Calu3 (cell line): ENCODE results near the gene DRC3. TPM values are rescaled to one million over a fixed set of nuclear protein-coding genes. Genes with fewer than 3 reads are reported as not detected.

Experiments
- BruUV-seq: library from RNA; stranded (reverse); fragments of 400-500 nt; replicated peaks from 2 replicates; lab custom pipeline; 2021; lab: Mats Ljungman, UMichigan
- CTCF ChIA-PET: fragments of 300-600 bp; sonication (Branson Sonifier 250); formaldehyde crosslinking; loops from one replicate; lab custom pipeline; 2022; ENCODE audit warnings: antibody characterized with exemption; lab: Charles Lee
- DNase-seq: peaks from one replicate; pipeline ENCODE4 v3.0.0; 2022
- H3K27ac Mint-ChIP-seq: one replicate; pipeline ENCODE4 v1.8.0; 2022; ENCODE audit warnings: mixed read lengths; ENCODE audit not compliant: unreplicated experiment
- H3K27me3 Mint-ChIP-seq: one replicate; pipeline ENCODE4 v1.8.0; 2022; ENCODE audit warnings: mixed read lengths; ENCODE audit not compliant: unreplicated experiment
- H3K36me3 Mint-ChIP-seq: one replicate; pipeline ENCODE4 v1.8.0; 2022; ENCODE audit warnings: mild to moderate bottlenecking, moderate library complexity, mixed read lengths; ENCODE audit not compliant: insufficient read depth, unreplicated experiment
- H3K4me1 Mint-ChIP-seq: one replicate; pipeline ENCODE4 v1.8.0; 2022; ENCODE audit warnings: mild to moderate bottlenecking, low read depth, mixed read lengths; ENCODE audit not compliant: unreplicated experiment
- H3K4me3 Mint-ChIP-seq: one replicate; pipeline ENCODE4 v1.8.0; 2022; ENCODE audit warnings: mild to moderate bottlenecking, low read depth, moderate library complexity, mixed read lengths; ENCODE audit not compliant: unreplicated experiment
- H3K9me3 Mint-ChIP-seq: one replicate; pipeline ENCODE4 v1.8.0; 2022; ENCODE audit warnings: low read depth, mixed read lengths; ENCODE audit not compliant: unreplicated experiment
- intact Hi-C: fragments of 100-400 bp; cut with micrococcal nuclease; formaldehyde crosslinking; loops from one replicate; pipeline ENCODE4 v1.10.0; 2022; ENCODE audit not compliant: unreplicated experiment
- total RNA-seq: library from RNA; stranded (reverse); gene quantifications from 2 replicates; pipeline ENCODE4 v1.2.3, GENCODE V29; 2022
- TF ChIP-seq, protein P1 (sequence below): fragments of 200-600 bp; IDR thresholded peaks from one replicate; pipeline ENCODE4 v1.8.0; 2022; ENCODE audit warnings: antibody characterized with exemption; ENCODE audit not compliant: unreplicated experiment

The DRC3 gene
- total RNA-seq, 1 experiment from 2014 or later: 2.8 TPM

DNA sequence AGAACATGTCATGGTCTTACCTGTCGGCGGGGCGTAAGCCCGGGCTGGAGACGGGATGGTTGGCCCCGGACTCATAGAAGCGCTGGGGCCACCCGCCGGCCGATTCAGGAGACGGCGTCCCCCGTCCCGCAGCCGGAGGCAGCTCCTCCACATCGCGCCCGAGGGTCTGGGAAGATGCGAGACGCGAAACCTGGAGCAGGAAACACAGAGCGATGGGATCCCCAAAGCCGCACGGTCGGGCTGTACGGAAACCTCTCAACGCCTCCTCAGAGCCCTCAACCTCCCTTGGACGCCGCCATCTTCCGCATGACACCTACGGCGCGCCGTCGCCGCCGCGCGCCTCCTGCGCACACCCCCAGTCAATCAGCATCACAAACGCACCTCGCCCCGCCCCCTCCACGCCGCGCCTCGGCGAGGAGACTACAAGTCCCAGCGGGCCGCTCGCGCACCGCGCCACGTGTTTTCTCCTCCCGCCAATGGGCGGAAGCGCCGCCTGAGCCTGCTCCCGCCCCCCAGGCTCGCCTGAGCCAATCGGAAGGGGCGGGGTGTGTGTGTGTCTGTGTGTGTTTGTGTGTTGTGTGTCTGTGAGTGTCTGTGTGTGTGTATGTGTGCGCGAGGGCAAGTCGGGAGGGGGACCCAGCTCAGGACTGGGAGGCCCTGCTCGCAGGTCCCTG, 66.3 kb downstream of the DRC3 start, which contains the start of the genes ATPAF2 and GID4:
Gene ATPAF2 (minus strand): TSS at position 308 of the 674 bp plus-strand sequence. CDS start 155 bp downstream, at position 153.
Gene GID4 (plus strand): TSS at position 548 of the 674 bp plus-strand sequence. CDS start 57 bp downstream, at position 605.
- H3K4me3 Mint-ChIP-seq: peak within 1 kb of the TSS; percentile 95
- DNase-seq: peak; percentile 97
- H3K36me3 Mint-ChIP-seq: peaks cover 31% of the 10 kb centered on the region
- intact Hi-C loops: loop anchor here (10.0 kb wide), 1 partner anchor 114 kb away; no protein-coding TSS in a partner anchor
- H3K9me3 Mint-ChIP-seq: no peaks in the 10 kb centered on the region
- peak within 1 kb of the TSS; percentile 88 for H3K27ac Mint-ChIP-seq
- no peaks in the 10 kb centered on the region for H3K27me3 Mint-ChIP-seq
- TF ChIP-seq, protein P1, sequence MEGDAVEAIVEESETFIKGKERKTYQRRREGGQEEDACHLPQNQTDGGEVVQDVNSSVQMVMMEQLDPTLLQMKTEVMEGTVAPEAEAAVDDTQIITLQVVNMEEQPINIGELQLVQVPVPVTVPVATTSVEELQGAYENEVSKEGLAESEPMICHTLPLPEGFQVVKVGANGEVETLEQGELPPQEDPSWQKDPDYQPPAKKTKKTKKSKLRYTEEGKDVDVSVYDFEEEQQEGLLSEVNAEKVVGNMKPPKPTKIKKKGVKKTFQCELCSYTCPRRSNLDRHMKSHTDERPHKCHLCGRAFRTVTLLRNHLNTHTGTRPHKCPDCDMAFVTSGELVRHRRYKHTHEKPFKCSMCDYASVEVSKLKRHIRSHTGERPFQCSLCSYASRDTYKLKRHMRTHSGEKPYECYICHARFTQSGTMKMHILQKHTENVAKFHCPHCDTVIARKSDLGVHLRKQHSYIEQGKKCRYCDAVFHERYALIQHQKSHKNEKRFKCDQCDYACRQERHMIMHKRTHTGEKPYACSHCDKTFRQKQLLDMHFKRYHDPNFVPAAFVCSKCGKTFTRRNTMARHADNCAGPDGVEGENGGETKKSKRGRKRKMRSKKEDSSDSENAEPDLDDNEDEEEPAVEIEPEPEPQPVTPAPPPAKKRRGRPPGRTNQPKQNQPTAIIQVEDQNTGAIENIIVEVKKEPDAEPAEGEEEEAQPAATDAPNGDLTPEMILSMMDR: no peak
- H3K4me1 Mint-ChIP-seq: peaks cover 31% of the 10 kb centered on the region
- CTCF ChIA-PET: no interaction called here
- no TSS peak for BruUV-seq

DNA sequence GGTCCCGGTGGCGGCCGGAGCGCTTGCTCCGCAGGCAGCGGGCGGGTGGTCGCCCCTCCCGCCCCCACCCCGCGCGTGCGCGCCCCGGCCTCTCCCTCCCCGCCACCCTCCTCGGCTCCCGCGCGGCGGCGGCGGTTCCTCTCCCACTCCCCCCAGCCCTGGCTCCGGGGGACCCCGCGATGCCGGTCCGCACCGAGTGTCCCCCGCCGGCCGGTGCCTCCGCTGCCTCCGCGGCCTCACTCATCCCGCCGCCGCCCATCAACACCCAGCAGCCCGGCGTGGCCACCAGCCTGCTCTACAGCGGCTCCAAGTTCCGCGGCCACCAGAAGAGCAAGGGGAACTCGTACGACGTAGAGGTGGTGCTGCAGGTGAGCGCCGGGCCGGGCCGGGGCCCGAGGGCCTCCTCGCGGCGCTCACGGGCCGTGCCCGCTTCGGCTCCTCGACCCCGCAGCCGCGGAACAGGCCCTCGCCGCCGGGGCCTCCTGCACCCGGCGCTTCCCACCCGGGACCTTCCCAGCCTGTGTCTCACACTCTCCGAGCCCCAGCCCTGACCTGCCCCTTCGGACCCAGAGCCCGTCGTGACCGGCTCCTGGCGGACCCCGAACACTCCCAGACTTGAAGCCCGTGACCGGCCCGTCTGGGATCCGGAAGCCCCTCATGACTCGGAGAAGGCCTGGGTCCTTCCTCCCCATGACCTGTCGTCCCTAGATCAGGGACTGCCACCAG, 67.0 kb downstream of the DRC3 start:
- H3K27me3 Mint-ChIP-seq: no peaks in the 10 kb centered on the region
- CTCF ChIA-PET: no interaction called here
- peak overlapping the region; percentile 88 for H3K27ac Mint-ChIP-seq
- intact Hi-C loops: loop anchor here (10.0 kb wide), 1 partner anchor 115 kb away; no protein-coding TSS in a partner anchor
- no TSS peak for BruUV-seq
- peak overlapping the region; percentile 95 for H3K4me3 Mint-ChIP-seq
- peaks cover 31% of the 10 kb centered on the region for H3K36me3 Mint-ChIP-seq
- H3K4me1 Mint-ChIP-seq: peaks cover 31% of the 10 kb centered on the region
- H3K9me3 Mint-ChIP-seq: no peaks in the 10 kb centered on the region
- peak; percentile 22 for DNase-seq
- TF ChIP-seq, protein P1: no peak

DNA sequence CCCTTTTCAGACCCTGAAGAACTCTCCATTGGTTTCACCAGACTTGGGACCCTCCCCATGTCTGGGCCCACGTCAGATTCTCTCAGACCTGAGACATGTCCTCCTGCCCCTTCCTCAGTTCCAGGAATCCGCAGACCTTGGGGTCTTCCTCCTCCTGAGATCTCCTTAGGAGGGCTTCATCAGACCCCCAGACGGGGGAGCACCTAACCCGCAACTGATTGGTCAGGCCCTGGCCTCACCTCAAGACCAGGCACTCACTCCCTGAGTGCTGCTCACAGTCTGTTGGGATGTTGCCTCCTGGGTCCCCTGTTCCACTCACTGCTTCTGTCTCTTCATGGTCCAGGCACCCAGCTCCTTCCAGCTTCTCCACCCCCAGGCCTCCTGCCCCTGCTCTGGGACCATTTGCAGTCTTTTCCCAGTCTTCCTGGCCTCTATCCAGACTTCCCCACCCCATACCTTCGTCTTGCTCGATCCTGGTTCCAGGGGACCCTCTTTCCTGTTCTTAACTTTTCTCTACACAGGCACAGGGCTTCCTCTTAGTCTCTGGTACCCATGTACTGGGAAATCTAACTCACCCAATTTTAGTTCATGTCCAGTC, 67.7 kb downstream of the DRC3 start:
- no peak for DNase-seq
- H3K36me3 Mint-ChIP-seq: peaks cover 31% of the 10 kb centered on the region
- no peaks in the 10 kb centered on the region for H3K9me3 Mint-ChIP-seq
- no TSS peak for BruUV-seq
- CTCF ChIA-PET: no interaction called here
- intact Hi-C loops: no loop called here
- no peaks in the 10 kb centered on the region for H3K27me3 Mint-ChIP-seq
- H3K27ac Mint-ChIP-seq: peak overlapping the region; percentile 88
- TF ChIP-seq, protein P1: no peak
- H3K4me3 Mint-ChIP-seq: peak overlapping the region; percentile 95
- H3K4me1 Mint-ChIP-seq: peaks cover 31% of the 10 kb centered on the region

DNA sequence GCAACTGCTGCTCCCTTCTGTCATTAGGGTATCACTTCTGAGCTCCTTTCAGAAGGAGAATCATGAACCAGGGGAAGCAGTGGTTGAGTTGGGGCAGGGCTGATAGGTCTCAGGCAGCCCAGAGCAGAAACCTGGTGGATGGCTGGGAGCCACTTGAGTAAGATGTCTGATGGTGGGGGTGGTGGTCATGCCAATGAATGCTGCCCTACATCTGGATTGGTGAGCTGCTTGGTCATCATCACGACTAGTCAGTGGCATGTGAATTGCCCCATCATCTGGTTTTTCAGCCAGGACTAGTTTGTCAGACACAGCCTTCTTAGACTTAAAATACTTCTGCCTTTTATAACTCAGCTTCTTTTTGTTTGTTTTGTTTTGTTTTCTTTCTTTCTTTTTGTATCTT, 69.1 kb downstream of the DRC3 start:
- Mint-ChIP-seq H3K4me3 (no peak overlapping the region), H3K36me3 (peaks cover 31% of the 10 kb centered on the region), H3K4me1 (peaks cover 31% of the 10 kb centered on the region), H3K9me3 (no peaks in the 10 kb centered on the region), H3K27me3 (no peaks in the 10 kb centered on the region), H3K27ac (no peak overlapping the region)
- TF ChIP-seq, protein P1: no peak
- intact Hi-C loops: no loop called here
- DNase-seq: no peak
- no TSS peak for BruUV-seq
- CTCF ChIA-PET: no interaction called here
